Measurements from ENCODE around the gene THRB.

DNA sequence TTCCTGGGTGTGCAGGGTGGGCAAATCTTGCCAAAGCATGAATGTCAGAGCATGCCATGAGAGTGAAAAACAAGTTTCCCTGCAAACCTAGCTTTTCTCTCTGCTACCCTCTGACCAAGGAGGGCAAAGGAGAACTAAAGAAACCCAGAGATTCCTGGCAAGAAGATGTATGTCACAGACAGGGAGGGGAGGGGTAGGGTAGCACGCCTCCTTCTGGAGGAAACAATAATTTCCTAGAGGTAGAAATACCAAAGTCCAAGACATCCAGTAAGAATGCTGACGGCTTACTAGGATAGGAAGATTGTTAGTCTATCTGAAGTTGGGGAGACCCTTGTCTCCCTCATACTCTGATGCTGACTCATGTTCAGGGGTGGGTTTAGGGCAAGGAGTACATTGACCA, 345.6 kb downstream of the THRB start:
- TF ChIP-seq, protein P1, sequence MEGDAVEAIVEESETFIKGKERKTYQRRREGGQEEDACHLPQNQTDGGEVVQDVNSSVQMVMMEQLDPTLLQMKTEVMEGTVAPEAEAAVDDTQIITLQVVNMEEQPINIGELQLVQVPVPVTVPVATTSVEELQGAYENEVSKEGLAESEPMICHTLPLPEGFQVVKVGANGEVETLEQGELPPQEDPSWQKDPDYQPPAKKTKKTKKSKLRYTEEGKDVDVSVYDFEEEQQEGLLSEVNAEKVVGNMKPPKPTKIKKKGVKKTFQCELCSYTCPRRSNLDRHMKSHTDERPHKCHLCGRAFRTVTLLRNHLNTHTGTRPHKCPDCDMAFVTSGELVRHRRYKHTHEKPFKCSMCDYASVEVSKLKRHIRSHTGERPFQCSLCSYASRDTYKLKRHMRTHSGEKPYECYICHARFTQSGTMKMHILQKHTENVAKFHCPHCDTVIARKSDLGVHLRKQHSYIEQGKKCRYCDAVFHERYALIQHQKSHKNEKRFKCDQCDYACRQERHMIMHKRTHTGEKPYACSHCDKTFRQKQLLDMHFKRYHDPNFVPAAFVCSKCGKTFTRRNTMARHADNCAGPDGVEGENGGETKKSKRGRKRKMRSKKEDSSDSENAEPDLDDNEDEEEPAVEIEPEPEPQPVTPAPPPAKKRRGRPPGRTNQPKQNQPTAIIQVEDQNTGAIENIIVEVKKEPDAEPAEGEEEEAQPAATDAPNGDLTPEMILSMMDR (conservative IDR thresholded peaks at IDR 0.05) = no peak
- TF ChIP-seq EZH2 (IDR thresholded peaks at IDR 0.05; ENCODE audit: low read depth) = no peak
